B cell (primary cell): Measurements from ENCODE around the gene ZFR2.

ENCODE experiments used
- CTCF ChIP-seq: fragments of 200-600 bp; IDR thresholded peaks from one replicate; pipeline ENCODE4 v1.8.0; 2022; ENCODE audit warnings: antibody characterized with exemption, mild to moderate bottlenecking
- EZH2 ChIP-seq: IDR thresholded peaks from 2 replicates; pipeline ENCODE4 v1.6.1; 2012; ENCODE audit warnings: borderline replicate concordance, low read depth, mild to moderate bottlenecking, moderate library complexity, low read length; ENCODE audit not compliant: insufficient read depth, poor library complexity, severe bottlenecking

- TF ChIP-seq CTCF (no peak), EZH2 (no peak)
Measured at GRCh38 chr19:3849787-3850186, 19.1 kb downstream of the ZFR2 start.
